Trophoblast cell (in vitro differentiated cells and primary cell): ENCODE results near the gene CASP10.

Source experiments
- DNase-seq, 2 donors: peaks; one replicate each; pipeline ENCODE4 v3.0.0-alpha.2; 2016
- H2AFZ ChIP-seq: 2 replicates; pipeline ENCODE4 v1.6.1; 2013; ENCODE audit warnings: low read length, moderate library complexity, mild to moderate bottlenecking; ENCODE audit not compliant: insufficient read depth, poor library complexity
- H2AK5ac ChIP-seq: 2 replicates; pipeline ENCODE4 v1.6.1; 2013; ENCODE audit warnings: mild to moderate bottlenecking, low read length
- H2BK120ac ChIP-seq: 2 replicates; pipeline ENCODE4 v1.6.1; 2013; ENCODE audit warnings: low read length, mild to moderate bottlenecking, moderate library complexity; ENCODE audit not compliant: insufficient read depth, poor library complexity
- H2BK12ac ChIP-seq: 2 replicates; pipeline ENCODE4 v1.6.1; 2013; ENCODE audit warnings: mild to moderate bottlenecking, low read length, moderate library complexity
- H2BK5ac ChIP-seq: 2 replicates; pipeline ENCODE4 v1.6.1; 2013; ENCODE audit warnings: low read length, low read depth, moderate library complexity, mild to moderate bottlenecking; ENCODE audit not compliant: poor library complexity
- H3K14ac ChIP-seq: 2 replicates; pipeline ENCODE4 v1.6.1; 2013; ENCODE audit warnings: mild to moderate bottlenecking, low read length
- H3K18ac ChIP-seq: 2 replicates; pipeline ENCODE4 v1.6.1; 2013; ENCODE audit warnings: mild to moderate bottlenecking, low read length
- H3K23ac ChIP-seq: 2 replicates; pipeline ENCODE4 v1.6.1; 2013; ENCODE audit warnings: low read length
- H3K27ac ChIP-seq: 2 replicates; pipeline ENCODE4 v1.5.1; 2013; ENCODE audit warnings: low read depth, mild to moderate bottlenecking, inconsistent platforms, low read length, moderate library complexity
- H3K27me3 ChIP-seq: 2 replicates; pipeline ENCODE4 v1.6.1; 2013; ENCODE audit warnings: inconsistent platforms, mild to moderate bottlenecking, low read length, moderate library complexity; ENCODE audit not compliant: insufficient read depth
- H3K36me3 ChIP-seq, 2 experiments: 1 replicate in 1 of 2; 2 replicates in 1 of 2; pipeline ENCODE4 v1.6.1; 2013; ENCODE audit warnings: low read length in 2 of 2, mild to moderate bottlenecking in 2 of 2, moderate library complexity in 1 of 2; ENCODE audit not compliant: insufficient read depth in 2 of 2, control insufficient read depth in 1 of 2
- H3K4ac ChIP-seq: 2 replicates; pipeline ENCODE4 v1.6.1; 2013; ENCODE audit warnings: low read depth, mild to moderate bottlenecking, low read length, moderate library complexity
- H3K4me1 ChIP-seq, 2 experiments: 1 replicate in 1 of 2; 2 replicates in 1 of 2; pipeline ENCODE4 v1.6.1; 2013; ENCODE audit warnings: low read length in 2 of 2, mild to moderate bottlenecking in 2 of 2, moderate library complexity in 1 of 2; ENCODE audit not compliant: insufficient read depth in 2 of 2, control insufficient read depth in 1 of 2
- H3K4me2 ChIP-seq: 2 replicates; pipeline ENCODE4 v1.6.1; 2013; ENCODE audit warnings: inconsistent platforms, mild to moderate bottlenecking, low read length, moderate library complexity
- H3K4me3 ChIP-seq: 2 replicates; pipeline ENCODE4 v1.5.1; 2013; ENCODE audit warnings: mild to moderate bottlenecking, low read depth, low read length, inconsistent platforms
- H3K79me1 ChIP-seq: one replicate; pipeline ENCODE4 v1.6.1; 2013; ENCODE audit warnings: low read length
- H3K79me2 ChIP-seq: 2 replicates; pipeline ENCODE4 v1.6.1; 2013; ENCODE audit warnings: low read length, mild to moderate bottlenecking; ENCODE audit not compliant: control insufficient read depth, insufficient read depth, poor library complexity
- H3K9ac ChIP-seq: 2 replicates; pipeline ENCODE4 v1.6.1; 2013; ENCODE audit warnings: mild to moderate bottlenecking, low read length
- H3K9me3 ChIP-seq: 2 replicates; pipeline ENCODE4 v1.6.1; 2013; ENCODE audit warnings: low read depth, mild to moderate bottlenecking, control low read depth, inconsistent platforms, low read length; ENCODE audit not compliant: insufficient read depth
- H4K12ac ChIP-seq: 2 replicates; pipeline ENCODE4 v1.6.1; 2013; ENCODE audit warnings: low read depth, mild to moderate bottlenecking, low read length, moderate library complexity
- H4K8ac ChIP-seq: 2 replicates; pipeline ENCODE4 v1.6.1; 2013; ENCODE audit warnings: low read depth, mild to moderate bottlenecking, low read length, moderate library complexity
- H4K91ac ChIP-seq: one replicate; pipeline ENCODE4 v1.6.1; 2013; ENCODE audit warnings: low read depth, mild to moderate bottlenecking, low read length, moderate library complexity
- WGBS: extraction: QIAGEN DNeasy Blood & Tissue Kit; methylation state at CpG from one replicate; pipeline ENCODE4 v1.1.7; 2013; ENCODE audit warnings: missing lambda C conversion rate; ENCODE audit not compliant: insufficient read length, insufficient coverage; ENCODE audit errors: extremely low coverage; 5-methylcytosine and 5-hydroxymethylcytosine counted together

The CASP10 gene

GRCh38 chr2:201199847-201200246 is 16.9 kb downstream of the CASP10 start:
- Histone ChIP-seq H3K79me1 (no peaks in the 10 kb centered on the region), H3K4me1 (no peaks in the 10 kb centered on the region), H2AK5ac (no peak overlapping the region), H4K8ac (no peak overlapping the region), H4K91ac (no peak overlapping the region), H3K27me3 (no peaks in the 10 kb centered on the region), H3K4me3 (no peak overlapping the region), H3K27ac (no peak overlapping the region), H3K14ac (no peak overlapping the region), H3K36me3 (no peaks in the 10 kb centered on the region), H3K4ac (no peak overlapping the region), H4K12ac (no peak overlapping the region), H2BK12ac (no peak overlapping the region), H3K9ac (no peak overlapping the region), H2BK120ac (no peak overlapping the region), H2AFZ (no peak overlapping the region), H3K23ac (no peak overlapping the region), H3K4me2 (no peak overlapping the region), H3K9me3 (no peaks in the 10 kb centered on the region), H2BK5ac (no peak overlapping the region), H3K79me2 (no peaks in the 10 kb centered on the region), H3K18ac (no peak overlapping the region)
- no peak for DNase-seq
- no CpG with 5 or more reads among the region's 5 CpGs for WGBS

GRCh38 chr2:201200345-201200744 is 17.4 kb downstream of the CASP10 start:
- H3K27me3 ChIP-seq, result no peaks in the 10 kb centered on the region
- no peak overlapping the region for H3K18ac ChIP-seq

GRCh38 chr2:201201371-201201770 is 18.4 kb downstream of the CASP10 start:
- H3K27me3 ChIP-seq, result no peaks in the 10 kb centered on the region
- no peak overlapping the region for H3K14ac ChIP-seq
- H3K4me1 ChIP-seq, result no peaks in the 10 kb centered on the region
- no peaks in the 10 kb centered on the region for H3K79me2 ChIP-seq
- no peak overlapping the region for H3K4ac ChIP-seq
- H4K12ac ChIP-seq, result no peak overlapping the region
- H4K8ac ChIP-seq, result no peak overlapping the region
- no peak overlapping the region for H2BK12ac ChIP-seq
- no peaks in the 10 kb centered on the region for H3K36me3 ChIP-seq
- H3K9me3 ChIP-seq, result no peaks in the 10 kb centered on the region
- no peak overlapping the region for H3K27ac ChIP-seq
- no peak overlapping the region for H2BK5ac ChIP-seq
- H3K18ac ChIP-seq, result no peak overlapping the region
- no peak overlapping the region for H2BK120ac ChIP-seq
- no peak overlapping the region for H4K91ac ChIP-seq
- H3K9ac ChIP-seq, result no peak overlapping the region
- no peak overlapping the region for H3K23ac ChIP-seq
- no peak overlapping the region for H2AFZ ChIP-seq
- WGBS, result no CpG with 5 or more reads among the region's 8 CpGs
- H3K79me1 ChIP-seq, result no peaks in the 10 kb centered on the region
- no peak overlapping the region for H3K4me2 ChIP-seq
- H2AK5ac ChIP-seq, result no peak overlapping the region
- no peak for DNase-seq
- H3K4me3 ChIP-seq, result no peak overlapping the region

More at GRCh38 chr2:201200345-201200744, 17.4 kb downstream of the CASP10 start:
- no peak overlapping the region for H4K91ac ChIP-seq
- no peak overlapping the region for H3K4me3 ChIP-seq
- no peak overlapping the region for H4K12ac ChIP-seq
- no peak overlapping the region for H3K27ac ChIP-seq
- no peak overlapping the region for H3K23ac ChIP-seq
- no peaks in the 10 kb centered on the region for H3K36me3 ChIP-seq
- H4K8ac ChIP-seq, result no peak overlapping the region
- H3K9ac ChIP-seq, result no peak overlapping the region
- no peaks in the 10 kb centered on the region for H3K79me1 ChIP-seq
- DNase-seq, result no peak
- H3K4me1 ChIP-seq, result no peaks in the 10 kb centered on the region
- H3K79me2 ChIP-seq, result no peaks in the 10 kb centered on the region
- H2BK5ac ChIP-seq, result no peak overlapping the region
- H3K4me2 ChIP-seq, result no peak overlapping the region
- no peak overlapping the region for H2AFZ ChIP-seq
- no peak overlapping the region for H3K4ac ChIP-seq
- H3K9me3 ChIP-seq, result no peaks in the 10 kb centered on the region
- H2AK5ac ChIP-seq, result no peak overlapping the region
- WGBS, result no CpG with 5 or more reads among the region's 8 CpGs
- no peak overlapping the region for H2BK12ac ChIP-seq
- H2BK120ac ChIP-seq, result no peak overlapping the region
- no peak overlapping the region for H3K14ac ChIP-seq

- Histone ChIP-seq H2BK120ac (no peak overlapping the region), H4K12ac (no peak overlapping the region), H3K4me3 (no peak overlapping the region), H3K27me3 (no peaks in the 10 kb centered on the region), H3K4ac (no peak overlapping the region), H3K79me1 (no peaks in the 10 kb centered on the region), H4K91ac (no peak overlapping the region), H2BK12ac (no peak overlapping the region), H3K27ac (no peak overlapping the region), H2AK5ac (no peak overlapping the region), H3K4me2 (no peak overlapping the region), H3K23ac (no peak overlapping the region), H3K14ac (no peak overlapping the region), H3K9me3 (no peaks in the 10 kb centered on the region), H3K18ac (no peak overlapping the region), H4K8ac (no peak overlapping the region), H3K36me3 (no peaks in the 10 kb centered on the region), H3K9ac (no peak overlapping the region), H3K4me1 (no peaks in the 10 kb centered on the region), H3K79me2 (no peaks in the 10 kb centered on the region), H2AFZ (no peak overlapping the region), H2BK5ac (no peak overlapping the region)
- WGBS, result no CpG with 5 or more reads among the region's 6 CpGs
- no peak for DNase-seq
Measured at GRCh38 chr2:201203916-201204654, 21.1 kb downstream of the CASP10 start.
